DOHH2 (cell line): ENCODE results near the gene TSC1.

Experiments used
- H3F3A ChIP-seq: fragments of 200-600 bp; sonication (generic), shearing (Covaris generic); 2 replicates; pipeline ENCODE4 v1.6.0; 2016; ENCODE audit warnings: antibody characterized with exemption, mild to moderate bottlenecking; ENCODE audit not compliant: control insufficient read depth, insufficient read depth
- H3K27ac ChIP-seq: fragments of 200-600 bp; sonication (generic); 2 replicates; pipeline ENCODE4 v1.5.1; 2014; ENCODE audit warnings: low read depth, mild to moderate bottlenecking, low read length, moderate library complexity
- H3K27me3 ChIP-seq: fragments of 200-600 bp; sonication (generic); 2 replicates; pipeline ENCODE4 v1.6.1; 2014; ENCODE audit warnings: mild to moderate bottlenecking, low read length, mixed read lengths; ENCODE audit not compliant: control insufficient read depth
- H3K36me3 ChIP-seq: fragments of 200-600 bp; sonication (generic); 2 replicates; pipeline ENCODE4 v1.6.1; 2014; ENCODE audit warnings: mild to moderate bottlenecking, low read length, moderate library complexity, mixed read lengths; ENCODE audit not compliant: control insufficient read depth
- H3K4me1 ChIP-seq: fragments of 200-600 bp; sonication (generic); 2 replicates; pipeline ENCODE4 v1.6.1; 2014; ENCODE audit warnings: mild to moderate bottlenecking, low read length, mixed read lengths; ENCODE audit not compliant: control insufficient read depth
- H3K4me2 ChIP-seq: fragments of 200-600 bp; sonication (generic); 2 replicates; pipeline ENCODE4 v1.6.0; 2014; ENCODE audit warnings: mild to moderate bottlenecking, low read length, moderate library complexity
- H3K4me3 ChIP-seq: fragments of 200-600 bp; sonication (generic); 2 replicates; pipeline ENCODE4 v1.5.1; 2014; ENCODE audit warnings: mild to moderate bottlenecking, low read length, mixed read lengths
- H3K79me2 ChIP-seq: fragments of 200-600 bp; sonication (generic); 2 replicates; pipeline ENCODE4 v1.6.1; 2014; ENCODE audit warnings: mild to moderate bottlenecking, low read length, mixed read lengths; ENCODE audit not compliant: control insufficient read depth
- H3K9me2 ChIP-seq: fragments of 200-600 bp; sonication (generic); replicated peaks from 2 replicates; pipeline ENCODE4 v1.6.1; 2014; ENCODE audit warnings: mild to moderate bottlenecking, low read length, mixed read lengths; ENCODE audit not compliant: control insufficient read depth
- H3K9me3 ChIP-seq: fragments of 200-600 bp; sonication (generic); 2 replicates; pipeline ENCODE4 v1.6.1; 2014; ENCODE audit warnings: antibody characterized with exemption, low read length, mixed read lengths; ENCODE audit not compliant: control insufficient read depth, insufficient read depth
- H4K20me1 ChIP-seq: fragments of 200-600 bp; sonication (generic); 2 replicates; pipeline ENCODE4 v1.6.0; 2014; ENCODE audit warnings: low read depth, mild to moderate bottlenecking, antibody characterized with exemption, low read length, moderate library complexity; ENCODE audit not compliant: control insufficient read depth, insufficient read depth
- EZH2phosphoT487 ChIP-seq: fragments of 200-600 bp; sonication (generic); IDR thresholded peaks from 2 replicates; pipeline ENCODE4 v1.6.1; 2017; ENCODE audit warnings: borderline replicate concordance, mild to moderate bottlenecking, antibody characterized with exemption, low read length, moderate library complexity, mixed read lengths
- TF ChIP-seq, protein P1 (sequence below): fragments of 200-600 bp; sonication (generic); IDR thresholded peaks from one replicate; pipeline ENCODE4 v1.5.1; 2014; ENCODE audit warnings: antibody characterized with exemption, mild to moderate bottlenecking, low read depth, low read length; ENCODE audit not compliant: poor library complexity, severe bottlenecking

TSC1 gene

DNA sequence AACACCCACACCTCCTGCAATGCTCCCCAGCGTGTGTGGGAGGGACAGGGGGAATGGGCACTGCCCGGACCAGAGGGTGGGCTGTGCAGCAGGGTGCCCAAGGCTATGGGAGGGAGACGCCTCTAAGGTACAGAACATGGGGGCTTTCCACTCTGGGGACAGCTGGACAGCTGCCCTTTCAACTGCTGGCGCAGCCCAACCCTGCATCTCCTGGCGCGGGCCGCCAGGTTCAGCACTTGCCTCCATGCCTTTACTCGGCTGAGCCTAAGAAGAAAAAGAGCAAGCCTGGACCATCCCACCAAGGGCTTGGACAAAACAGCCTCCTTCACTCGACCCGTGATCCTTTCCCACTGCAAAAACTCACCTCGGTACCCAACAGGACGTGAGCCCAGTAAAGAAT, 81.3 kb downstream of the TSC1 start:
- Histone ChIP-seq H3K4me2 (no peak overlapping the region), H3K27me3 (peaks cover 3% of the 10 kb centered on the region; the same call in 1 of the 2 replicates), H3K79me2 (no peaks in the 10 kb centered on the region), H3K9me3 (no peaks in the 10 kb centered on the region), H3K36me3 (no peaks in the 10 kb centered on the region), H4K20me1 (no peaks in the 10 kb centered on the region), H3K27ac (no peak overlapping the region), H3K9me2 (no peaks in the 10 kb centered on the region), H3K4me1 (no peaks in the 10 kb centered on the region), H3F3A (no peaks in the 10 kb centered on the region), H3K4me3 (no peak overlapping the region)
- no peak for TF ChIP-seq EZH2phosphoT487
- TF ChIP-seq, protein P1, sequence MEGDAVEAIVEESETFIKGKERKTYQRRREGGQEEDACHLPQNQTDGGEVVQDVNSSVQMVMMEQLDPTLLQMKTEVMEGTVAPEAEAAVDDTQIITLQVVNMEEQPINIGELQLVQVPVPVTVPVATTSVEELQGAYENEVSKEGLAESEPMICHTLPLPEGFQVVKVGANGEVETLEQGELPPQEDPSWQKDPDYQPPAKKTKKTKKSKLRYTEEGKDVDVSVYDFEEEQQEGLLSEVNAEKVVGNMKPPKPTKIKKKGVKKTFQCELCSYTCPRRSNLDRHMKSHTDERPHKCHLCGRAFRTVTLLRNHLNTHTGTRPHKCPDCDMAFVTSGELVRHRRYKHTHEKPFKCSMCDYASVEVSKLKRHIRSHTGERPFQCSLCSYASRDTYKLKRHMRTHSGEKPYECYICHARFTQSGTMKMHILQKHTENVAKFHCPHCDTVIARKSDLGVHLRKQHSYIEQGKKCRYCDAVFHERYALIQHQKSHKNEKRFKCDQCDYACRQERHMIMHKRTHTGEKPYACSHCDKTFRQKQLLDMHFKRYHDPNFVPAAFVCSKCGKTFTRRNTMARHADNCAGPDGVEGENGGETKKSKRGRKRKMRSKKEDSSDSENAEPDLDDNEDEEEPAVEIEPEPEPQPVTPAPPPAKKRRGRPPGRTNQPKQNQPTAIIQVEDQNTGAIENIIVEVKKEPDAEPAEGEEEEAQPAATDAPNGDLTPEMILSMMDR: no peak

DNA sequence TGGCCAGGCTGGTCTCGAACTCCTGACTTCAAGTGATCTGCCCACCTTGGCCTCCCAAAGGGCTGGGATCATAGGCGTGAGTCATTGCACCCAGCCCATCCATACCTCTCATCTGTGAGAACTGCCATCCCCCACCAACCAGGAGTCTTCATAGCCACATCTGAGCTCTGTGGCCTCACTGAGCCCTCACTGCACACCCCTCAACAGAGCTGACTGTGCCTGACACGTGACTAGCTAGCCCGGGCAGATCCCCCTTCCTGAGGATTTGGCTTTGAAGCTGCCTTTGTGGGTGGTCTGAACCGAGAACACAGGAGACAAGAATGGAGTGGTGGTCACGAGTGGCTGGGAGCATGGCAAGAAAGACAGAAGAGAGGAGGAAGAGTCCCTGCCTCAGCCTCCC, 81.9 kb downstream of the TSC1 start:
- no peak overlapping the region for H3K4me3 ChIP-seq
- peaks cover 3% of the 10 kb centered on the region; the same call in 1 of the 2 replicates for H3K27me3 ChIP-seq
- no peak overlapping the region for H3K4me2 ChIP-seq
- no peaks in the 10 kb centered on the region for H3F3A ChIP-seq
- no peaks in the 10 kb centered on the region for H3K79me2 ChIP-seq
- no peaks in the 10 kb centered on the region for H3K4me1 ChIP-seq
- TF ChIP-seq, protein P1: no peak
- no peak for TF ChIP-seq EZH2phosphoT487
- H3K9me2 ChIP-seq: no peaks in the 10 kb centered on the region
- no peaks in the 10 kb centered on the region for H4K20me1 ChIP-seq
- no peak overlapping the region for H3K27ac ChIP-seq
- no peaks in the 10 kb centered on the region for H3K9me3 ChIP-seq
- no peaks in the 10 kb centered on the region for H3K36me3 ChIP-seq

GRCh38 chr9:132861666-132862065, 82.8 kb downstream of the TSC1 start:
- Histone ChIP-seq H3K27ac (no peak overlapping the region), H3K36me3 (no peaks in the 10 kb centered on the region), H4K20me1 (no peaks in the 10 kb centered on the region), H3K79me2 (no peaks in the 10 kb centered on the region), H3K4me3 (no peak overlapping the region), H3F3A (no peaks in the 10 kb centered on the region), H3K9me3 (no peaks in the 10 kb centered on the region), H3K27me3 (peaks cover 3% of the 10 kb centered on the region; the same call in 1 of the 2 replicates), H3K9me2 (no peaks in the 10 kb centered on the region), H3K4me2 (no peak overlapping the region), H3K4me1 (no peaks in the 10 kb centered on the region)
- TF ChIP-seq, protein P1: no peak
- no peak for TF ChIP-seq EZH2phosphoT487
